ENCODE measurements around the gene TXN. TPM values are rescaled to one million over a fixed set of nuclear protein-coding genes. Genes with fewer than 3 reads are reported as not detected.

Gene TXN
- total and polyA plus RNA-seq, 7 donors, result 38.0 to 366 (median 81.4) TPM

- Histone ChIP-seq H3K27ac (no peak overlapping the region), H3K9me3 (no peaks in the 10 kb centered on the region), H3K36me3 (ENCODE audit: insufficient read depth in 1 of 2, low read depth in 1 of 2) (no peaks in the 10 kb centered on the region), H3K4me1 (no peaks in the 10 kb centered on the region), H3K4me3 (no peak overlapping the region), H3K27me3 (ENCODE audit: insufficient read depth in 3 of 3, low read length in 2 of 3) (no peaks in the 10 kb centered on the region)
- intact Hi-C loops (cut with DNase I), result no loop called here
- 89 to 95% (median 92%) methylated on average over 6 of the region's 6 CpGs for WGBS, 3 donors
- no peak for TF ChIP-seq CTCF (IDR thresholded peaks at IDR 0.05)
- no peak for DNase-seq
- ATAC-seq, result no peak
Observed at GRCh38 chr9:110284211-110284844, 28.0 kb upstream of the TXN start.

GRCh38 chr9:110283751-110284150 is 27.4 kb upstream of the TXN start:
- ATAC-seq (no peak), DNase-seq (no peak)
- no peaks in the 10 kb centered on the region for H3K4me1 ChIP-seq
- no peaks in the 10 kb centered on the region for H3K9me3 ChIP-seq
- TF ChIP-seq CTCF (IDR thresholded peaks at IDR 0.05), result no peak
- H3K27ac ChIP-seq, result no peak overlapping the region
- no peaks in the 10 kb centered on the region for H3K36me3 ChIP-seq (ENCODE audit: insufficient read depth in 1 of 2, low read depth in 1 of 2)
- no peaks in the 10 kb centered on the region for H3K27me3 ChIP-seq (ENCODE audit: insufficient read depth in 3 of 3, low read length in 2 of 3)
- no peak overlapping the region for H3K4me3 ChIP-seq
- intact Hi-C loops (cut with DNase I), result no loop called here
- WGBS, 3 donors, result 75 to 88% (median 84%) methylated on average over 1 of the region's 1 CpG

GRCh38 chr9:110282739-110283081 is 26.4 kb upstream of the TXN start:
- no peaks in the 10 kb centered on the region for H3K36me3 ChIP-seq (ENCODE audit: insufficient read depth in 1 of 2, low read depth in 1 of 2)
- no peaks in the 10 kb centered on the region for H3K4me1 ChIP-seq
- no peak for ATAC-seq
- H3K9me3 ChIP-seq, result no peaks in the 10 kb centered on the region
- 80 to 93% (median 92%) methylated on average over 6 of the region's 6 CpGs for WGBS, 3 donors
- no peaks in the 10 kb centered on the region for H3K27me3 ChIP-seq (ENCODE audit: insufficient read depth in 3 of 3, low read length in 2 of 3)
- no peak for TF ChIP-seq CTCF (IDR thresholded peaks at IDR 0.05)
- H3K27ac ChIP-seq, result no peak overlapping the region
- intact Hi-C loops (cut with DNase I), result no loop called here
- no peak for DNase-seq
- no peak overlapping the region for H3K4me3 ChIP-seq

- ATAC-seq, result no peak
- Histone ChIP-seq H3K36me3 (ENCODE audit: insufficient read depth in 1 of 2, low read depth in 1 of 2) (no peaks in the 10 kb centered on the region), H3K27me3 (ENCODE audit: insufficient read depth in 3 of 3, low read length in 2 of 3) (no peaks in the 10 kb centered on the region), H3K27ac (no peak overlapping the region), H3K4me3 (no peak overlapping the region), H3K4me1 (no peaks in the 10 kb centered on the region), H3K9me3 (no peaks in the 10 kb centered on the region)
- intact Hi-C loops (cut with DNase I), result no loop called here
- WGBS, 3 donors, result 68 to 78% (median 69%) methylated on average over 4 of the region's 4 CpGs
- TF ChIP-seq CTCF (IDR thresholded peaks at IDR 0.05), result no peak
- no peak for DNase-seq
Observed at GRCh38 chr9:110282018-110282738, 25.9 kb upstream of the TXN start.
